SHP77 treated with DMSO at 0.1 percent for 48 hours (cell line): ENCODE measurements around the gene SYT9.
"Not testable (repeated sequence)": the region's sequence is repeated elsewhere in the genome, so short reads cannot be mapped to it uniquely, and the experiment has no call there.

Experiments
- DNase-seq: peaks from one replicate; lab custom pipeline; 2025; lab: John Stamatoyannopoulos, UW

SYT9 gene

DNA sequence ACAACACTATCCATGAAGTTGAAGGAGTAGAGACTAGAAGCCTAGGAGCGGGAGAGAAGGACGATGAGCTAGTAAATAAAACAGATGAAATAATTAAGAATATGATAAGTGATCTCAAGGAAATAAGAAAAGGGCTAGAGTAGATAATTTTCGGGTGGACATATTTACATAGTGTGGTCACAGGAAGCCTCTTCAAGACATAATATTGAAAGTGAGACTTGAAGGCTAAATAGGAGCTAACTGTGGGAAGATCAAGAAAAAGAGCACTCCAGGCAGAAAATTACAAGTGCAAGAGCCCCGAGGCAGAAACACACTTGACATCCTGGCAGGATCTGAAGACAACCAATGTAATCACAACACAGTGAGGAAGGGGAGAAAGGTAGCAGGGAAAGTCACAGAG lies 250.2 kb downstream of the SYT9 start:
- DNase-seq: no peak

DNA sequence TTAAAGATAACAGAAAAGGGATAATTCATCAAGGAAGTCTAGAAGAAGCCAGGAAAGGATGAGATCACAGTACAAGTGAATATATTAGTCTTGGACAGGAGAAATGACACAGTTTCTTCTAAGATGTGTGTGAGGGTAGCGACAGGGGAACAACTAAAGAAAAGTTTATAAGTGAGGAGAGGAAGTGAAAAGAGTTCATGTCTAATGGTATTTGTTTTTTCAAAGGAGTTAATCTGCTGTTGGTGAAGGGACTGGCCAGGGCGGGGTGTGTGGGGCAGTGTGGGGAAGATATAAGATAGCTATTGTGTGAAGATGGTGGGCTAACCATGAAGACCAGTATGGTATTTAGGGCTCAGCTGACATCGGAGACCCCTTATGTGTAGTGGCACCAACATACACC lies 254.5 kb downstream of the SYT9 start:
- DNase-seq: no peak

DNA sequence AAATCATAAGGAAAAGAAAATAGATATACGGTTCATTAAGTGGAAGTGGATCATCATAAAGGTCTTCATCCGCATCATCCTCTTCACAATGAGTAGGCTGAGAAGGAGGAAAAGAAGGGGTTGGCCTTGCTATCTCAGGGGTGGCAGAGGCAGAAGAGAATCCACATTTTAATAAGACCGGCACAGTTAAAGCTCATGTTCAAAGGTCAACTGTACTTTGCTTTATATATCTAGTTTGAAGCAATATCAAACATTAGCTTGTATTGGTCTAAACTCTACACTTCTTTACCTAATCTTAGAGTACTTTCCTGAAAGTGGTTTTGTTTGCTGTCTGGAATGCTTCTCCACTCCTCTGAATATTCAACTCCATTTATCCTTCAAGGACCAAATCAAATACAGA lies 256.4 kb downstream of the SYT9 start:
- DNase-seq: no peak

DNA sequence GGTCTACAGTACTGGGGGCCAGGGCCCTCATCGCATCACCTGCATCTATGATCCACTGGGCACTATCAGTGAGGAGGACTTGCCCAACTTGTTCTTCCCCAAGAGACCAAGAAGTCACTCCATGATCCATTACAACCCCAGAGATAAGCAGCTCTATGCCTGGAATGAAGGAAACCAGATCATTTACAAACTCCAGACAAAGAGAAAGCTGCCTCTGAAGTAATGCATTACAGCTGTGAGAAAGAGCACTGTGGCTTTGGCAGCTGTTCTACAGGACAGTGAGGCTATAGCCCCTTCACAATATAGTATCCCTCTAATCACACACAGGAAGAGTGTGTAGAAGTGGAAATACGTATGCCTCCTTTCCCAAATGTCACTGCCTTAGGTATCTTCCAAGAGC lies 258.3 kb downstream of the SYT9 start:
- DNase-seq: no peak

DNA sequence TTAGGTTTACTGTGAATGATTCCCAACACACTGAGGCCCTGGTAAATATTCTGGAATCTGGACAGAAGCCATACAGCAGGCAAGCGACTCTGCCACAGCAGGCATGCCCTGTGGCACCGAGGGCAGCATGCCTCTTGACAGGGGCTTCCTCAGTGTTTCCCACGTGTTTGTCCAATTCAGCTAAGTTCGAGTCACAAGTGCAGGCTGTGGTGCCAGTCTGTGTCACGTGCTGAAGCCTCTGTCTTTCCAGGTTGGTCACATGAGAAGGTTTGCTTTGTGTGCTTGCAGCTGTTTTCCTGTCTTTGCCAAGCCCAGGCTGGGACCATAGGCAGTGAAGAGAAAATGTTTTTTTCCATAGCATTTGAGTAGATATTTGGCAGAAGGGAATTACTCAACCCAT lies 259.7 kb downstream of the SYT9 start:
- no peak for DNase-seq

DNA sequence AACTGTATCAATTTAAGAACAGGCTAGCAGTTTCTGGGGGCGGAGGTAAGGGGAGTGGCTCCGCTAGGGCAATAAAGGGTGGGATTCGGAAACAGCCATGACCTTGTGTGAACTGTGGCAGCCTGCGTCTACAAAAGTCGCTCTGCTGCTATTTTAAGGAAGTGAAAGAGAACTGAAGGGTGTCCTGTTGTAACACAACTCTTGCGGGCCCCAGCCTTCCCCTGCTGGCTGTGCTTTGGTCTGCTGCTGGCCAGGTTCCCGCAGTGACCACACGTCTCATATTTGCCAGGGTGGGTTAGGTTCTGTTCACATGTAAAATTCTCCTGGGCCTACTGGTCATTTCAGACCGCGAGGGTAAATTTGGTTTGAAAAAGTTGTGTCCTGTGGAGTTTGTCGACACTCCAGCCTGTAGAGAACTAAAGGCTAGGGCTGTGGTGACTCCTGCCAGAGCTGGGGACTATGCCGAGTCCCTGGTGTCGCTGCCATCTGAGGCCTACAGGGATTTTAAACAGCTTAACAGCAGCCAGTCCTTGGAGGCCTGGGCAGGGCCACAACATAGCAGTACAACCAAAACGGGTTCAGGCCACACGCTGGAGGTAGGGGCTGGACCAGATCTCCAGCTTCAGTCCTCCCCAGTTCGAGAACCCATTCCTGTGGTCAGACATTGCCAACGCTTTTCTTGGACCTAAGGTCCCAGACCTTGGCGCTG lies 261.0 kb downstream of the SYT9 start:
- no peak for DNase-seq

DNA sequence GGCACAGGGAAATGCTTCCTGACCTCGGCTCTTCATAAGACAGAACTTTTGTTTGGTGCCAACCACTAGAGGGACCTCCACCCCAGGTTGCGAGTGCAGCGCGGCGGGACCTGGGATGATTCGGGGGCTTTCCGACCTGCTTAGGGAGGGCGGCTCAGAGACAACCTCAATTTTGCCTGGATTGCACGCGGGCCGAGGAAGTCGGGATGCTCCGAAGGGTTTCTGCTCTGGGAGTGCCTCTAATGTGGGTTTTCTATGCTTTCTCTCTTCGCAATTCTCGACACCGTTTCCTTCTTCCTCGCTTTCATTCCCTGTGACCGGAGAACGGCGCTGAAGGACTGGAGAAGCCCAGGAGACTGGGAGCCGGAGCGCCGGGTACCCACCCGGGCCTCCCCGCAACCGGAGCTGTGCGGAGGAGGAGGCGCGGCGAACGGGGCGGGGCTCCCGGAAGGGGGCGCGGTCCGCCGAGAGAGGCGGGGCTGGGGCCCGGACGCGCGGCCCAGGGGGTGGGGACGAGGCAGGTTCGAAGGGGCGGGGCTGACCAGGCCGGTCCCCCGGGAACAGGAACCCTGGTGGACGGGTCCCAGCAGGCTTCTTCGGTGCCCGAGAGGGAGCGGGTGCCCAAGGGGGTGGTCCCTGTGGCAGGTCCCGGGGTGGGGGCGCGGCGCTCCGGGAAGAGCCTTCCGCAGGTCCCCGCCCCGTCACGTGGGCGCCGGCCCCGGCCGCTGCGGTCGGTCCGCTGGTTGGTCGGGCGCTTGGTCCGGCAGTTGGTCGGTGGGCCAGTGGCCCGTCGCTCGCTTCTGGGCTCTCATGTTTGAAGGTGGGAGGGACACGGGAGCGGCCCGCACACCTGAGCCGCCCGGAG lies 261.8 kb downstream of the SYT9 start, which contains the start of gene PPFIBP2:
PPFIBP2 (plus strand) TSS at position 766 of the 865 bp plus-strand sequence. CDS start 35,477 bp downstream, outside the sequence.
- no peak for DNase-seq

DNA sequence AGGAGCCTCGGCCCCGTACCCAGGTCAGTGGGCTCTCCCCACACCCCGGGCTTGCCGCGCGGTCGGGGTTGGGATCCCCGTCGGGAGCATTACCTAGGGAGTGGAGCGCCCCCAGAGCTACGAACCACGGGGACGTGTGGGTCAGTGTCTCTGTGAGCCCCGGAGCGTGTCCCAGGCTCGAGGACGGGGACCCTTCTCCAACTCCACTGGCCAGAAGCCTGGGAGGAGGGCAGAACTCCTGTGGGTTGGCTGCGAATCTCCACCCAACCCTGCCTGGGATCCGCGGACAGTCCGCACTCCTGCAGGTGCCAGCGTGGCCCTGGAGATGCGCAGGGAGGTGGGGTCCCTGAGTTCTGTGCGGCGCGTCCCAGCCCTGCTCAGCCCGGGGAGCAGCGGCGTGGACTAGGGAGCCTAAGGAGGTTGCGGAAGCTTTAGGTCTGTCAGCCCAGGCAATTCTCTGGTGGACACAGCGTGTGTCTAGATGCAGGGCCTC lies 262.4 kb downstream of the SYT9 start:
- no peak for DNase-seq

DNA sequence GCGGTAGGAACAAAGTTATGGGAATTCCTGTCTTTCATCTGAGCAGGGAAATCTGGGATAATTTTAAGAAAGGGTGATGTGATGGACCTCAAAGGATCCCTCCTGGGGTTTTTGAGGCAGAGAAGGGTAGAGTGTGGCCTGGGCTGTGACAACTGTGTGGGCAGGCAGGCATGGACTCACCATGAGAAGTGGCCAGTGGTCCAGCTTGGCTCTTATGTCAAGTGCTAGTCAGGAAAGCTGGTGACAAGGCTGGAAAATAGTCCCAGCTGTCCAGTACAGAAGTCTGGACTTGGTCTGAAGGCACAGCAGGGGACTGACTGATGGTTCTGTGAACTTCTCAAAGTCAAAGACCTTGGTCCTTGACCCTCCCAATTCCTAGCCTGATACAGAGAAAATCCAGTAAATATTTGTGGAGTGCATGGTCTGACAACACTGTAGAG lies 263.8 kb downstream of the SYT9 start:
- no peak for DNase-seq

DNA sequence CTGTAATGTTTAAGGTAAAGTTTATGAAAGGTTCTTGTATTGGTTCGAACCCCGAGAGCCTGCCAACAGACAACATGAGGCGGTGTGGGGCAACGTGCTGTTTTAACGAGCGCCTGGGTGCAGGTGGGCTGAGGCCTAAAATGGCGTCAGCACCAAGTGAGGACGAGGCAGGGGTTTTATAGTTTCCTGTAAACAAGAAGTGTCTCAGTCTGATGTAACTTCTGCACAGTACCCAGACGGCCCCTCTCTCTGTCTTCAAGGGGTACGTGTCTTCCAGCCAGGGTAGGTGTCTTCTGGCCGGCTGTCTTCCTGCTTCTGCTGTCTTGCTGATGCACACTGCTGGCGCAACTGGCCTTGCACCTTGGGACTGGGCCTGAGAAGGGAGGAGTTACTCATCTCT lies 264.8 kb downstream of the SYT9 start:
- DNase-seq: no peak

DNA sequence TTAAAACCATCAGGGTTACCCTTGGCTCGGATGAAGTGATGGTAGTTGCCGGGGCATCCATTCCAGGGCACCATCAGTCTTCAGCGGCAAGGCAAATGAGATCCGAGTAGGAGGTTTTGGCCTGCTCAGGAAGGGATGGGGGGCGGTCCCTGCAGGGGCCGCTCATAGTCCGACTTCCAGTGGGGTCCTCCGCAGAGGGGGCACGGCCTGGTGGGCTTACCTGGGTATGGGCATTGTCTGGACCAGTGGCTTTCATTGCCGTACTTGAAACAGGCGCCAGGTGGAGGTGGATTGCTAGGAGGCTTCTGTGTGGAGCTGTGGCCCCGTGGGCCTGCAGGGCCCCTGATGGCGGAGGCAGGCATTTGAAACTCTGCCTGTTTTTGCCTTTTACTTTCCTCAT lies 266.0 kb downstream of the SYT9 start:
- DNase-seq: not testable (repeated sequence)
